Measurements from ENCODE around the gene ZNF628.

- TF ChIP-seq EZH2 (IDR thresholded peaks at IDR 0.05; ENCODE audit: borderline replicate concordance, low read length) (no peak), CTCF (conservative IDR thresholded peaks at IDR 0.05 in 1 of 2, IDR thresholded peaks at IDR 0.05 in 1 of 2; ENCODE audit: extremely low read depth in 1 of 2, insufficient read depth in 1 of 2, low read depth in 1 of 2, low read length in 2 of 2) (no peak)
Observed at GRCh38 chr19:55491546-55492360, 15.3 kb downstream of the ZNF628 start.
